ENCODE data around the gene PKDREJ.

DNA sequence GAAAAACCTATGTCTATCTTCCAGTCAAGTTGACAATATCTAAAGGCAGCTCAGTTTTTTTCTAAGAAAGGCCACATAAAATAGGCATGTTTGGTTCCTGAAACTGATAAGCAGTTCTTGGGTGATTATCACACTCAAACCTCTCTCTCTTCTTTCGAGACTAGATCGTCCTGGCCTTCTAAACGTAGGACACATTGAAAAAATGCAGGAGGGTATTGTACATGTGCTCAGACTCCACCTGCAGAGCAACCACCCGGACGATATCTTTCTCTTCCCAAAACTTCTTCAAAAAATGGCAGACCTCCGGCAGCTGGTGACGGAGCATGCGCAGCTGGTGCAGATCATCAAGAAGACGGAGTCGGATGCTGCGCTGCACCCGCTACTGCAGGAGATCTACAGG, 28.2 kb downstream of the PKDREJ start:
- TF ChIP-seq, protein P1, sequence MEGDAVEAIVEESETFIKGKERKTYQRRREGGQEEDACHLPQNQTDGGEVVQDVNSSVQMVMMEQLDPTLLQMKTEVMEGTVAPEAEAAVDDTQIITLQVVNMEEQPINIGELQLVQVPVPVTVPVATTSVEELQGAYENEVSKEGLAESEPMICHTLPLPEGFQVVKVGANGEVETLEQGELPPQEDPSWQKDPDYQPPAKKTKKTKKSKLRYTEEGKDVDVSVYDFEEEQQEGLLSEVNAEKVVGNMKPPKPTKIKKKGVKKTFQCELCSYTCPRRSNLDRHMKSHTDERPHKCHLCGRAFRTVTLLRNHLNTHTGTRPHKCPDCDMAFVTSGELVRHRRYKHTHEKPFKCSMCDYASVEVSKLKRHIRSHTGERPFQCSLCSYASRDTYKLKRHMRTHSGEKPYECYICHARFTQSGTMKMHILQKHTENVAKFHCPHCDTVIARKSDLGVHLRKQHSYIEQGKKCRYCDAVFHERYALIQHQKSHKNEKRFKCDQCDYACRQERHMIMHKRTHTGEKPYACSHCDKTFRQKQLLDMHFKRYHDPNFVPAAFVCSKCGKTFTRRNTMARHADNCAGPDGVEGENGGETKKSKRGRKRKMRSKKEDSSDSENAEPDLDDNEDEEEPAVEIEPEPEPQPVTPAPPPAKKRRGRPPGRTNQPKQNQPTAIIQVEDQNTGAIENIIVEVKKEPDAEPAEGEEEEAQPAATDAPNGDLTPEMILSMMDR (IDR thresholded peaks at IDR 0.05; ENCODE audit: low read depth, low read length, poor library complexity, severe bottlenecking): no peak
- TF ChIP-seq EZH2phosphoT487 (IDR thresholded peaks at IDR 0.05; ENCODE audit: borderline replicate concordance, low read length): no peak

Data from DOHH2 (cell line).